H1 (cell line): ENCODE data around the gene CCDC81. TPM values are rescaled to one million over a fixed set of nuclear protein-coding genes. Genes with fewer than 3 reads are reported as not detected.

Experiments used
- EZH2 ChIP-seq: fragments of 200-600 bp; sonication (generic); IDR thresholded peaks from 2 replicates; pipeline ENCODE4 v1.7.1; 2012; ENCODE audit warnings: low read depth, mild to moderate bottlenecking, moderate library complexity, low read length, inconsistent platforms; ENCODE audit not compliant: severe bottlenecking
- KDM5A ChIP-seq: fragments of 200-600 bp; IDR thresholded peaks from 2 replicates; pipeline ENCODE4 v1.7.1; 2012; ENCODE audit warnings: mild to moderate bottlenecking, low read length, inconsistent platforms, mixed read lengths
- POLR2A ChIP-seq, 2 experiments: IDR thresholded peaks; 1 replicate in 1 of 2; 2 replicates in 1 of 2; pipeline ENCODE4 v1.6.1; 2011; ENCODE audit warnings: low read depth in 2 of 2, low read length in 2 of 2, mild to moderate bottlenecking in 2 of 2; ENCODE audit errors: control extremely low read depth in 1 of 2
- TAF1 ChIP-seq: IDR thresholded peaks from 2 replicates; pipeline ENCODE4 v1.6.1; 2011; ENCODE audit warnings: mild to moderate bottlenecking, low read depth, low read length
- polyA plus RNA-seq, 7 experiments: library from polyadenylated mRNA; depleted of rRNA in 3 of 7; stranded (reverse) in 5 of 7; unstranded in 2 of 7; fragments of >200 nt in 5 of 7; fragments of 200-250 nt in 2 of 7; gene quantifications; 1 replicate in 5 of 7; 2 replicates in 1 of 7; 4 replicates in 1 of 7; pipeline versions ENCODE4 v1.2.1 to v1.2.3, GENCODE V29; 2011 to 2013; ENCODE audit warnings: missing spikeins in 2 of 7, mixed read lengths in 2 of 7
- total RNA-seq: library from RNA; stranded (reverse); fragmentation: NEBNext Ultra II Directional; extraction: Animal tissue kit (Norgen Biotek cat#: 25700); gene quantifications from 2 replicates; pipeline ENCODE4 v1.2.1, GENCODE V29; 2021
- TF ChIP-seq, protein P1 (sequence below): IDR thresholded peaks from 2 replicates; pipeline ENCODE4 v1.6.1; 2012; ENCODE audit warnings: inconsistent platforms

Gene CCDC81
- total and polyA plus RNA-seq, 2 of the 8 experiments (the other 6 are each of a cell fraction or from before 2014, with no cell fraction given), result 0.30 to 0.58 TPM

DNA sequence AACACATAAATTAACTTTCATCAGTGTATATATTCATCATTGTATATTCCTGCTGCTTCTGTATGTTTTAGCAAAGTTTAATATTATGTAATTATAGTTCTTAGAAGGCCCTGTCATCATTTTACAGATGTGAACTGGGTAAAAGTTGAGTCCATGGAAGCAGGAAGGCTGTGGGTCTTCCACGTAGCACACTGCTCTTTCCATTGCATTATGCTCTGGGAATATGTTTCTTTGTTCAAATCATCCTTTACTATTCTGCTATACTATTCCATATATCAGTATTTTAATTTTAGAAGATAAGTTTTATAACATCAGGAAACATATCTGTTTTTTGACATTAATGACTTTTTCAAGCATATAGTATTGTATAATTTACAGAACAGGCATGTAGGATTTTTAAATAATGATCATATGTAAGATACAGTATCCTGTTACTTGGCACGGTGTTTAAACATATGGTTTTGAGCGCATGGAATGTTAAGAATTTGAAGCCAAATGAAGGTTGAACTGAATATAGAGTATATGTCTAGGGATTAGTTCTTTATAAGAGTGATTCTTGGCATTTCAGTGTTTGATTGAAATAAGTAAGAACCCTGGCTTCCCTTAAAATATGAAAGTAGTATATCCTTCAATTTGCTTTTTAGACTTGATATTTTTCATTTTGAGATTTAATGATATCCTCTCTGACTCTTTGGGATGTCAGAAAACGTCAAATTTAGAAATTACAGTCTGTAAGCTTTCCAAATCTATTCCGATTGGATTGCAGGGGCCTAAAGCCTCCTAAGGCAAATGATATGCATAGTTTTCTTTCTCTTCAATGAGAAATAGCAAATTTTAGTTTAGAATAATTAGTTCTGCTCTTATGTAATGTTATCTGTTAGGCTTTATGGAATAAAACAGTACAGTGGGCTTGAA is 8.6 kb downstream of the CCDC81 start (continued):
- TF ChIP-seq, protein P1, sequence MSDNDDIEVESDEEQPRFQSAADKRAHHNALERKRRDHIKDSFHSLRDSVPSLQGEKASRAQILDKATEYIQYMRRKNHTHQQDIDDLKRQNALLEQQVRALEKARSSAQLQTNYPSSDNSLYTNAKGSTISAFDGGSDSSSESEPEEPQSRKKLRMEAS, result no peak
- no peak for TF ChIP-seq POLR2A (IDR thresholded peaks at IDR 0.05; ENCODE audit: control extremely low read depth in 1 of 2, low read depth in 2 of 2, low read length in 2 of 2)
- no peak for TF ChIP-seq TAF1
- no peak for TF ChIP-seq EZH2
- TF ChIP-seq KDM5A, result no peak
